H9 (cell line): ENCODE measurements around the gene GABRB1. TPM values are rescaled to one million over a fixed set of nuclear protein-coding genes. Genes with fewer than 3 reads are reported as not detected.

Experiments
- DNase-seq: peaks from one replicate; pipeline ENCODE4 v3.0.0-alpha.2; 2017
- H2AFZ ChIP-seq: one replicate; pipeline ENCODE4 v1.6.1; 2013; ENCODE audit warnings: mild to moderate bottlenecking, low read length, control low read depth, moderate library complexity
- H2AK5ac ChIP-seq: 2 replicates; pipeline ENCODE4 v1.6.1; 2013; ENCODE audit warnings: low read length, control low read depth, mixed read lengths; ENCODE audit not compliant: insufficient read length
- H2BK120ac ChIP-seq: one replicate; pipeline ENCODE4 v1.6.1; 2013; ENCODE audit warnings: low read depth, mild to moderate bottlenecking, low read length, control low read depth, inconsistent platforms; ENCODE audit not compliant: poor library complexity, severe bottlenecking
- H2BK12ac ChIP-seq: 2 replicates; pipeline ENCODE4 v1.6.1; 2013; ENCODE audit warnings: low read length, control low read depth, mixed read lengths, low read depth; ENCODE audit not compliant: insufficient read length
- H2BK15ac ChIP-seq: 2 replicates; pipeline ENCODE4 v1.6.1; 2013; ENCODE audit warnings: low read depth, low read length, control low read depth
- H2BK20ac ChIP-seq: one replicate; pipeline ENCODE4 v1.6.1; 2013; ENCODE audit warnings: low read depth, mild to moderate bottlenecking, low read length, control low read depth, inconsistent platforms; ENCODE audit not compliant: poor library complexity, severe bottlenecking
- H2BK5ac ChIP-seq: 2 replicates; pipeline ENCODE4 v1.6.1; 2013; ENCODE audit warnings: low read length, control low read depth, mixed read lengths; ENCODE audit not compliant: insufficient read length
- H3K14ac ChIP-seq: 2 replicates; pipeline ENCODE4 v1.6.1; 2013; ENCODE audit warnings: low read length, control low read depth; ENCODE audit not compliant: insufficient read depth
- H3K18ac ChIP-seq: 2 replicates; pipeline ENCODE4 v1.6.1; 2013; ENCODE audit warnings: low read depth, mild to moderate bottlenecking, mixed read lengths, low read length, control low read depth; ENCODE audit not compliant: insufficient read length
- H3K23ac ChIP-seq: 2 replicates; pipeline ENCODE4 v1.6.1; 2013; ENCODE audit warnings: low read length, control low read depth, mixed read lengths, low read depth; ENCODE audit not compliant: insufficient read length
- H3K23me2 ChIP-seq: 2 replicates; pipeline ENCODE4 v1.6.1; 2013; ENCODE audit warnings: low read depth, mild to moderate bottlenecking, mixed read lengths, low read length, control low read depth; ENCODE audit not compliant: insufficient read length, poor library complexity, severe bottlenecking
- H3K27ac ChIP-seq: 2 replicates; pipeline ENCODE4 v1.5.1; 2013; ENCODE audit warnings: low read length, control low read depth, mixed read lengths, low read depth; ENCODE audit not compliant: insufficient read length
- H3K27me3 ChIP-seq: 2 replicates; pipeline ENCODE4 v1.6.1; 2013; ENCODE audit warnings: low read length, control low read depth, inconsistent platforms; ENCODE audit not compliant: insufficient read depth
- H3K4ac ChIP-seq: 2 replicates; pipeline ENCODE4 v1.6.1; 2013; ENCODE audit warnings: low read depth, mild to moderate bottlenecking, control low read depth, inconsistent platforms, low read length, moderate library complexity
- H3K4me1 ChIP-seq: 2 replicates; pipeline ENCODE4 v1.6.1; 2013; ENCODE audit warnings: low read length, control low read depth, inconsistent platforms; ENCODE audit not compliant: insufficient read depth
- H3K4me2 ChIP-seq: 2 replicates; pipeline ENCODE4 v1.6.1; 2013; ENCODE audit warnings: low read length, control low read depth, mixed read lengths; ENCODE audit not compliant: insufficient read length, insufficient read depth
- H3K56ac ChIP-seq: 2 replicates; pipeline ENCODE4 v1.6.1; 2013; ENCODE audit warnings: low read depth, mild to moderate bottlenecking, mixed read lengths, low read length, control low read depth; ENCODE audit not compliant: insufficient read length
- H3K79me1 ChIP-seq: 2 replicates; pipeline ENCODE4 v1.6.1; 2013; ENCODE audit warnings: low read depth, mild to moderate bottlenecking, moderate library complexity, low read length, control low read depth, inconsistent platforms; ENCODE audit not compliant: insufficient read depth, poor library complexity, severe bottlenecking
- H3K79me2 ChIP-seq: 2 replicates; pipeline ENCODE4 v1.6.1; 2013; ENCODE audit warnings: low read length, control low read depth, inconsistent platforms; ENCODE audit not compliant: insufficient read depth
- H3K9ac ChIP-seq: 2 replicates; pipeline ENCODE4 v1.6.1; 2013; ENCODE audit warnings: low read length, control low read depth, mixed read lengths; ENCODE audit not compliant: insufficient read length; ENCODE audit errors: extremely low read depth
- H3K9me3 ChIP-seq: one replicate; pipeline ENCODE4 v1.6.1; 2013; ENCODE audit warnings: low read depth, low read length, inconsistent platforms; ENCODE audit not compliant: control insufficient read depth
- H3T11ph ChIP-seq: one replicate; pipeline ENCODE4 v1.6.1; 2013; ENCODE audit warnings: mild to moderate bottlenecking, low read length, control low read depth, inconsistent platforms
- H4K20me1 ChIP-seq: one replicate; pipeline ENCODE4 v1.6.1; 2013; ENCODE audit not compliant: control insufficient read depth, insufficient read length, insufficient read depth
- H4K5ac ChIP-seq: 2 replicates; pipeline ENCODE4 v1.6.1; 2013; ENCODE audit warnings: low read depth, mild to moderate bottlenecking, mixed read lengths, low read length, control low read depth; ENCODE audit not compliant: insufficient read length
- H4K8ac ChIP-seq: replicated peaks from 2 replicates; pipeline ENCODE4 v1.6.1; 2013; ENCODE audit warnings: low read length, control low read depth, mixed read lengths, low read depth; ENCODE audit not compliant: insufficient read length
- H4K91ac ChIP-seq: 2 replicates; pipeline ENCODE4 v1.6.1; 2013; ENCODE audit warnings: low read depth, mild to moderate bottlenecking, moderate library complexity, mixed read lengths, low read length, control low read depth; ENCODE audit not compliant: insufficient read length
- H3K27ac Mint-ChIP-seq, 3 experiments: 2 replicates in 2 of 3; 3 replicates in 1 of 3; pipeline ENCODE4 v1.8.0; 2020 to 2021; ENCODE audit warnings: mixed read lengths in 3 of 3, mild to moderate bottlenecking in 1 of 3, moderate library complexity in 1 of 3
- H3K27me3 Mint-ChIP-seq: 2 replicates; pipeline ENCODE4 v1.8.0; 2021; ENCODE audit warnings: low read depth, mild to moderate bottlenecking, moderate library complexity, mixed read lengths
- H3K36me3 Mint-ChIP-seq, 3 experiments: 2 replicates in 2 of 3; 3 replicates in 1 of 3; pipeline ENCODE4 v1.8.0; 2020 to 2021; ENCODE audit warnings: low read depth in 3 of 3, mixed read lengths in 3 of 3; ENCODE audit not compliant: insufficient read depth in 1 of 3
- H3K4me1 Mint-ChIP-seq, 2 experiments: 2 replicates each; pipeline ENCODE4 v1.8.0; 2020; ENCODE audit warnings: mixed read lengths in 2 of 2
- H3K4me3 Mint-ChIP-seq, 2 experiments: 2 replicates in 1 of 2; 3 replicates in 1 of 2; pipeline ENCODE4 v1.8.0; 2020 to 2021; ENCODE audit warnings: mild to moderate bottlenecking in 2 of 2, mixed read lengths in 2 of 2, moderate library complexity in 1 of 2
- H3K9me3 Mint-ChIP-seq, 2 experiments: 2 replicates in 1 of 2; 3 replicates in 1 of 2; pipeline ENCODE4 v1.8.0; 2020; ENCODE audit warnings: mild to moderate bottlenecking in 2 of 2, mixed read lengths in 2 of 2, moderate library complexity in 1 of 2
- WGBS: extraction: QIAGEN DNeasy Blood & Tissue Kit; methylation state at CpG from one replicate; pipeline ENCODE4 v1.1.7; 2013; ENCODE audit warnings: missing lambda C conversion rate, low lambda C conversion rate, mixed read lengths; ENCODE audit not compliant: insufficient read length; ENCODE audit errors: extremely low coverage; 5-methylcytosine and 5-hydroxymethylcytosine counted together
- total RNA-seq: library from RNA; stranded (reverse); gene quantifications from 2 replicates; pipeline ENCODE4 v1.2.1, GENCODE V29; 2021
- TF ChIP-seq, protein P1 (sequence below): fragments of 200-600 bp; sonication (generic); conservative IDR thresholded peaks from 3 replicates; pipeline ENCODE4 v1.8.0; 2021; ENCODE audit warnings: antibody characterized with exemption, mild to moderate bottlenecking

Gene GABRB1
- total RNA-seq, 1 experiment from 2014 or later, result 0.39 TPM

DNA sequence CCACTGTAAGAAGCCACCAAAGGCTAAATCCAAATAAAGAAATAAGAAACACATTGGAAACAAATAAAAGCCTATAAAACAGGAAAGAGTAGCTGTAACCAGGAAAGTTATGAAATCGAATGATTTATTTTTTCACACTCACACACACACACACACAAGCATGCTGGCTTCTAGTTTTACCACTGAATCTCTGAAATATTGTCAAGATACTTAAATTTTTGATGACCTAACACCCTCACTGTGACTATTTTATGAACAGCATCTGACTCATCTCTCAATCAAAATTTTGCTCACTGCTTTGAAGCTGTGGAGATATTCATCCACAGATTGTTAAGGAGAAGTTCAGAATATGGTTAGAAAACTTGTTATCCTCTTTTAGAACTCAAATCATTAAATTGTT lies 13.9 kb upstream of the GABRB1 start:
- Histone ChIP-seq H3K4me1 (no peaks in the 10 kb centered on the region), H3K23ac (no peak overlapping the region), H4K91ac (no peak overlapping the region), H4K8ac (no peak overlapping the region), H3K4me2 (no peak overlapping the region), H3K79me1 (no peaks in the 10 kb centered on the region), H3K14ac (no peak overlapping the region), H2BK5ac (no peak overlapping the region), H2AFZ (no peak overlapping the region), H3K23me2 (no peaks in the 10 kb centered on the region), H3K18ac (no peak overlapping the region), H2AK5ac (no peak overlapping the region), H3K56ac (no peak overlapping the region), H3K79me2 (no peaks in the 10 kb centered on the region), H2BK12ac (no peak overlapping the region), H2BK120ac (no peak overlapping the region), H3K27me3 (no peaks in the 10 kb centered on the region), H2BK15ac (no peak overlapping the region), H4K5ac (no peak overlapping the region), H4K20me1 (no peaks in the 10 kb centered on the region), H3K9ac (no peak overlapping the region), H2BK20ac (no peak overlapping the region), H3T11ph (no peak overlapping the region), H3K27ac (no peak overlapping the region), H3K9me3 (no peaks in the 10 kb centered on the region), H3K4ac (no peak overlapping the region)
- Mint-ChIP-seq H3K36me3 (no peaks in the 10 kb centered on the region; a peak in 1 of 7 replicates), H3K4me3 (no peak overlapping the region), H3K27me3 (no peaks in the 10 kb centered on the region; the same call in 1 of the 2 replicates), H3K4me1 (no peaks in the 10 kb centered on the region), H3K27ac (no peak overlapping the region), H3K9me3 (no peaks in the 10 kb centered on the region; a peak in 2 of 5 replicates)
- TF ChIP-seq, protein P1, sequence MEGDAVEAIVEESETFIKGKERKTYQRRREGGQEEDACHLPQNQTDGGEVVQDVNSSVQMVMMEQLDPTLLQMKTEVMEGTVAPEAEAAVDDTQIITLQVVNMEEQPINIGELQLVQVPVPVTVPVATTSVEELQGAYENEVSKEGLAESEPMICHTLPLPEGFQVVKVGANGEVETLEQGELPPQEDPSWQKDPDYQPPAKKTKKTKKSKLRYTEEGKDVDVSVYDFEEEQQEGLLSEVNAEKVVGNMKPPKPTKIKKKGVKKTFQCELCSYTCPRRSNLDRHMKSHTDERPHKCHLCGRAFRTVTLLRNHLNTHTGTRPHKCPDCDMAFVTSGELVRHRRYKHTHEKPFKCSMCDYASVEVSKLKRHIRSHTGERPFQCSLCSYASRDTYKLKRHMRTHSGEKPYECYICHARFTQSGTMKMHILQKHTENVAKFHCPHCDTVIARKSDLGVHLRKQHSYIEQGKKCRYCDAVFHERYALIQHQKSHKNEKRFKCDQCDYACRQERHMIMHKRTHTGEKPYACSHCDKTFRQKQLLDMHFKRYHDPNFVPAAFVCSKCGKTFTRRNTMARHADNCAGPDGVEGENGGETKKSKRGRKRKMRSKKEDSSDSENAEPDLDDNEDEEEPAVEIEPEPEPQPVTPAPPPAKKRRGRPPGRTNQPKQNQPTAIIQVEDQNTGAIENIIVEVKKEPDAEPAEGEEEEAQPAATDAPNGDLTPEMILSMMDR, result no peak
- DNase-seq, result no peak
- WGBS, result no CpG with 5 or more reads among the region's 1 CpG
